KMS-11 (cell line): ENCODE measurements around the gene PKN1.

ENCODE experiments used
- H2AFZ ChIP-seq: fragments of 200-600 bp; sonication (generic); 2 replicates; pipeline ENCODE4 v1.6.1; 2016; ENCODE audit warnings: antibody characterized with exemption, mixed run types, low read depth
- H3K27ac ChIP-seq: fragments of 200-600 bp; sonication (generic); 2 replicates; pipeline ENCODE4 v1.6.1; 2016; ENCODE audit warnings: mild to moderate bottlenecking, mixed run types
- H3K27me3 ChIP-seq: fragments of 200-600 bp; sonication (generic); 2 replicates; pipeline ENCODE4 v1.6.1; 2017; ENCODE audit warnings: mild to moderate bottlenecking, low read depth, mixed run types, moderate library complexity; ENCODE audit not compliant: insufficient read depth
- H3K36me3 ChIP-seq: fragments of 200-600 bp; sonication (generic); 2 replicates; pipeline ENCODE4 v1.6.1; 2017; ENCODE audit warnings: mild to moderate bottlenecking, mixed run types; ENCODE audit not compliant: insufficient read depth
- H3K4me1 ChIP-seq: fragments of 200-600 bp; sonication (generic); 2 replicates; pipeline ENCODE4 v1.6.1; 2016; ENCODE audit warnings: mild to moderate bottlenecking, low read depth, mixed run types; ENCODE audit not compliant: poor library complexity, severe bottlenecking
- H3K4me2 ChIP-seq: fragments of 200-600 bp; sonication (generic); 2 replicates; pipeline ENCODE4 v1.7.0; 2016; ENCODE audit warnings: mild to moderate bottlenecking, mixed run types
- H3K4me3 ChIP-seq: fragments of 200-600 bp; sonication (generic); IDR thresholded peaks from 2 replicates; pipeline ENCODE4 v1.6.1; 2017; ENCODE audit warnings: low read depth, low read length, mixed read lengths; ENCODE audit not compliant: insufficient read depth
- H3K79me2 ChIP-seq: fragments of 200-600 bp; sonication (generic); 2 replicates; pipeline ENCODE4 v1.6.1; 2016; ENCODE audit warnings: low read depth, mixed run types; ENCODE audit not compliant: insufficient read depth
- H3K9ac ChIP-seq: fragments of 200-600 bp; sonication (generic); 2 replicates; pipeline ENCODE4 v1.6.1; 2016; ENCODE audit warnings: mild to moderate bottlenecking, mixed run types
- H4K20me1 ChIP-seq: fragments of 200-600 bp; sonication (generic); 2 replicates; pipeline ENCODE4 v1.6.1; 2016; ENCODE audit warnings: mild to moderate bottlenecking, mixed run types; ENCODE audit not compliant: insufficient read depth
- TF ChIP-seq, protein P1 (sequence below): fragments of 200-600 bp; sonication (generic); conservative IDR thresholded peaks from 2 replicates; pipeline ENCODE4 v1.6.1; 2017; ENCODE audit warnings: low read depth, mild to moderate bottlenecking, antibody characterized with exemption, low read length, moderate library complexity, mixed read lengths

The PKN1 gene

DNA sequence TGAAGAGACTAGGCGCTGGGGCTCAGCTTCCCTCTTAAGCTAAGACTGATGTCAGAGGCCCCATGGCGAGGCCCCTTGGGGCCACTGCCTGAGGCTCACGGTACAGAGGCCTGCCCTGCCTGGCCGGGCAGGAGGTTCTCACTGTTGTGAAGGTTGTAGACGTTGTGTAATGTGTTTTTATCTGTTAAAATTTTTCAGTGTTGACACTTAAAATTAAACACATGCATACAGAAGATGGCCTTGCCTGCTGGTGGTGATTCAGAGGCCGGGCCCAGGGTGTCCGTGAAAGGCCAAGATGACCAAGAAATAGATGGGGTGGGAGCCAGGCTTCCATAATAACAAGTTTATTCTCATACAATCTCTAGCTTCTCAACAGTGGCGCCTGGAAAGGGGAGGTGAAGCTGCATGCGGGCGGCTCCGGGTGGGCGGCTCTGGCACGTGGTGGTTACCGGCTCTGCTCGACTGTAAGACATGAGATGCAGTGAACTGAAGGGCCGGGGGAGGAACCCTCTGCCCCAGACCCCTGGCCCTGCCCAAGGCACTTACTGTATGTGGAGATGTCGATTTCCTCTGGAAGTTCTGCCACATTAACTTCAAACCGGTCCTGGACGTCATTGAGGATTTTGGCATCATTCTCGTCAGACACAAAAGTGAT, 24.5 kb upstream of the PKN1 start:
- H3K27ac ChIP-seq, result no peak overlapping the region
- peaks cover 8% of the 10 kb centered on the region; the same call in 1 of the 2 replicates for H3K36me3 ChIP-seq
- H2AFZ ChIP-seq, result no peak overlapping the region
- H4K20me1 ChIP-seq, result peaks cover 3% of the 10 kb centered on the region; the same call in 1 of the 2 replicates
- no peaks in the 10 kb centered on the region for H3K27me3 ChIP-seq
- TF ChIP-seq, protein P1, sequence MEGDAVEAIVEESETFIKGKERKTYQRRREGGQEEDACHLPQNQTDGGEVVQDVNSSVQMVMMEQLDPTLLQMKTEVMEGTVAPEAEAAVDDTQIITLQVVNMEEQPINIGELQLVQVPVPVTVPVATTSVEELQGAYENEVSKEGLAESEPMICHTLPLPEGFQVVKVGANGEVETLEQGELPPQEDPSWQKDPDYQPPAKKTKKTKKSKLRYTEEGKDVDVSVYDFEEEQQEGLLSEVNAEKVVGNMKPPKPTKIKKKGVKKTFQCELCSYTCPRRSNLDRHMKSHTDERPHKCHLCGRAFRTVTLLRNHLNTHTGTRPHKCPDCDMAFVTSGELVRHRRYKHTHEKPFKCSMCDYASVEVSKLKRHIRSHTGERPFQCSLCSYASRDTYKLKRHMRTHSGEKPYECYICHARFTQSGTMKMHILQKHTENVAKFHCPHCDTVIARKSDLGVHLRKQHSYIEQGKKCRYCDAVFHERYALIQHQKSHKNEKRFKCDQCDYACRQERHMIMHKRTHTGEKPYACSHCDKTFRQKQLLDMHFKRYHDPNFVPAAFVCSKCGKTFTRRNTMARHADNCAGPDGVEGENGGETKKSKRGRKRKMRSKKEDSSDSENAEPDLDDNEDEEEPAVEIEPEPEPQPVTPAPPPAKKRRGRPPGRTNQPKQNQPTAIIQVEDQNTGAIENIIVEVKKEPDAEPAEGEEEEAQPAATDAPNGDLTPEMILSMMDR, result no peak
- no peak overlapping the region for H3K9ac ChIP-seq
- H3K4me2 ChIP-seq, result no peak overlapping the region
- H3K79me2 ChIP-seq, result peaks cover 26% of the 10 kb centered on the region
- H3K4me1 ChIP-seq, result peaks cover 1% of the 10 kb centered on the region
- H3K4me3 ChIP-seq, result no peak overlapping the region

DNA sequence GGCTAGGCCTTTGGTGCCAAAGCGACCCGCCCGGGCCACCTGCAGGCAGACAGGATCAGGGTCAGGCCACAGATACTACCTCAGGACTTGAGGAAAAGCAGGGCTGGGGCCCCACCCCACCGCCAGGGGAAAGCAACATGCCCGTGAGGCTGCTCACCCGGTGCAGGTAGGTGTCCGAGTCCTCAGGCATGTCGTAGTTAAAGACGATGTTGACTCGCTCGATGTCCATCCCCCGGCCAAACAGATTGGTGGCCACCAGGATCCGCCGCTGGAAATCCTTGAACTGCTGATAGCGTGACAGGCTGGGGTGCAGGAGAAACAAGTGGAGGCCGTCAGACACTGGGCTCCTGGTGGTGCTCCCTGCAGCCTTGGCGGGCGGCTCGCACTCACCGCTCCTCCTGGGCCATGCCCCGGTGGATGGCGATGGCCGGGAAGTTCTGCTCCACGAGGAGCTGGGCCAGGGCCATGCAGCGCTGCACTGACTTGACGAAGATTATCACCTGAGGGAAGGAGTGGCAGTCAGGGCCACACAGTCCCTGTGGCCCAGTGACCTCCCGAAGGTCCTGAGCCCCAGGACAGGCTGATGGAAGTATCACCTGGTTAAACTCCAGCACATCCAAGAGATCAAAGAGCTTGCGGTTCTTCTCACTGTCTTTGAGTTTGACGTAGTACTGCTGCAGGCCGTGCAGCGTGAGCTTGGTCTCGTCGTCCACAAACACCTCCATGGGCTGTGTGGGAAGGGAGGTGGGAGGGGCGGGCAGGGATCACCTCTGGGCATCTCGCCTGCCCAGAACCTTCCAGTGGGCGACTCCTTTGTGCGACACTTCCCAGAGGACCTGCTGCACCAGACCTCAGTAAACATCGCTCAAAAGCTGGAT, 23.7 kb upstream of the PKN1 start:
- Histone ChIP-seq H3K27me3 (no peaks in the 10 kb centered on the region), H2AFZ (no peak overlapping the region), H3K4me1 (peaks cover 5% of the 10 kb centered on the region), H3K9ac (no peak overlapping the region), H3K27ac (no peak overlapping the region), H3K36me3 (peaks cover 8% of the 10 kb centered on the region; the same call in 1 of the 2 replicates), H3K4me2 (no peak overlapping the region), H3K4me3 (no peak overlapping the region), H3K79me2 (peaks cover 34% of the 10 kb centered on the region), H4K20me1 (peaks cover 7% of the 10 kb centered on the region; the same call in 1 of the 2 replicates)
- TF ChIP-seq, protein P1, result no peak

DNA sequence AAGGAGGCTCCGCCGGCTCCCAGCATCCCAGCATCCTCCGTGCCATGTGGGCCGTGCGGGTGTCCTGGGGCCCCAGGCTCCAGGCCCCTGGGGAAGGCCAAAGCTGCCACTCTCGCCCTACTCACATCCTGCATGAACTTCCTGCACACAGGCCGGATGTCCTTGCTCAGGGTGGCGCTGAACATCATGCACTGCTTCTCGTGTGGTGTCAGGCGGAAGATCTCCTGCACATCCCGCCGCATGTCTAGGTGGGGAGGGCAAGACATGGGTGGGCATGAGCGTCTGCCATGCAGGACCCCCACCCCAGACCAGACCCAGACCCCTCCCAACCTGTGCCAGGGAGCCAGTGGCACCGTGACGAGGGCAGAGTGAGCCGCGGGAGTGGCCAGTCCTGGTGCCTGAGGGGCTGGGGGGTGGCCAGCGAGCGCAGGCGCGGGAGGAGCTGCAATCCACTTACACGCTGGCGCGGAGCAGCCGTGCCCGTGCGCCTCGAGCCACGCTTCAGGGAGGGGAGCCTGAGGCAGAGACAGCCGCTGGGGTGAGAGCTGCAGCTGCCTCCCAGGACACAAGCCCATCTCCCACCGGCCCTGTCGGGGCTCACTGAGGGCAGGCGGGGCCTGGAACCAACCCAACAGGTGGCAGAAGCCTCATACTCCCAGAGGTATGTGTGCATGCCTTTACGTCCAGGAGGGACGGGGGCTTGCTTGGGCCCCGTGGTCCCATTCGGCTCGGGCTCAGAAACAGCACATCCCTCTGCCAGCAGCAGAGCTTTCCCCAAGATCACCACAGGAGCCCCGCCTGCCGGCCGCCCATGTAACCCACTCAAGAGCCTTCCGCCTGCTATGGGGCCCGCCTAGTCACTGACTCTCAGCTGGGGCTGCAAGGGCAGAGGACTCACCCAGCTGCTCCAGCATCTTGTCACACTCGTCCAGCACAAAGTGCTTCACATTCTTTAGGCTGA, 22.7 kb upstream of the PKN1 start:
- no peak overlapping the region for H3K4me2 ChIP-seq

More for the DNA sequence above, 22.7 kb upstream of the PKN1 start:
- no peak overlapping the region for H3K4me3 ChIP-seq
- peaks cover 43% of the 10 kb centered on the region for H3K79me2 ChIP-seq
- peaks cover 15% of the 10 kb centered on the region; the same call in 1 of the 2 replicates for H4K20me1 ChIP-seq
- no peak overlapping the region for H2AFZ ChIP-seq
- H3K4me1 ChIP-seq, result peaks cover 9% of the 10 kb centered on the region
- peaks cover 8% of the 10 kb centered on the region; the same call in 1 of the 2 replicates for H3K36me3 ChIP-seq
- no peak overlapping the region for H3K9ac ChIP-seq
- TF ChIP-seq, protein P1, result no peak
- H3K27ac ChIP-seq, result no peak overlapping the region
- no peaks in the 10 kb centered on the region for H3K27me3 ChIP-seq
